ENCODE data around the gene PIEZO1.

DNA sequence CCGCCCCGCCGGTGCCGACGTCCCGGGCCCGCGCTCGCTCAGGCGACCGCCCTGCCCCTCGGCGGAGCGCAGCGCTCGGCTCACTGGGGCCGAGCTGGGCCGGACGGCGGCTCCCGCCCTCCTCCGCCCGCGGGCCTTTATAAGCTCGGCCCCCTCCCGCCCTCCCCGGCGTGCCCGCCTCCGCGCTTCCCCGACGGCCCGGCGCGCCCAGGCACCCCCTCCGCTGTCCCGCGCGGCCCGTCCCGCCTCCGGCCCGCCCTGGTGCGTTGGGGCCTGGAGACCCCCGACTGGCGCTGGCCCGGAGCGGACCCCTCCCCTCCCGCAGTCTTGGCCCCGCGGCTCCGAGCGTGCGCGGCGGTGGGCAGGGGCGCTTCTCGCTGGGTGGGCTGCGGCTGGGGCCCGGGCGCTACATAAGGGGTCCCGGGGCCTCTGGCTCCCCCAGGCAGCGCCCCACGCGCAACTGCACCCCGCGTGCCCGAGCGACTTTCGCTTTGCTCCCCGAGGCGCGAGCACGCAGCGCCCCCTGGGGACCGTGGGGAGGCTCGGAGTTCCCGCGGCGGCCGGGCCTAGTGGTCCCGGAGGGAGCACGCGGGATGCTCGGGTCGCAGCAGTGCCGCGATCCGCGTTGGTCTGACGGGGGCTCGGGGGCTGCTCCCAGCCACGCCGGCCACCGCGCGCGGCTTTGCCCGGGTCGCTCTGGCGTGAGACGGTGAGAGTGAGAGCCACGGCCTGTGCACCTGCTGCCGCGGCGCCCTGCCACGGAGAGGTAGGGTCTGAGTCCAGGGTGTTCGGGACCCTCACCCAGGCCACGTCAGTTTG, at the start of gene PIEZO1:
- TF ChIP-seq, protein P1, sequence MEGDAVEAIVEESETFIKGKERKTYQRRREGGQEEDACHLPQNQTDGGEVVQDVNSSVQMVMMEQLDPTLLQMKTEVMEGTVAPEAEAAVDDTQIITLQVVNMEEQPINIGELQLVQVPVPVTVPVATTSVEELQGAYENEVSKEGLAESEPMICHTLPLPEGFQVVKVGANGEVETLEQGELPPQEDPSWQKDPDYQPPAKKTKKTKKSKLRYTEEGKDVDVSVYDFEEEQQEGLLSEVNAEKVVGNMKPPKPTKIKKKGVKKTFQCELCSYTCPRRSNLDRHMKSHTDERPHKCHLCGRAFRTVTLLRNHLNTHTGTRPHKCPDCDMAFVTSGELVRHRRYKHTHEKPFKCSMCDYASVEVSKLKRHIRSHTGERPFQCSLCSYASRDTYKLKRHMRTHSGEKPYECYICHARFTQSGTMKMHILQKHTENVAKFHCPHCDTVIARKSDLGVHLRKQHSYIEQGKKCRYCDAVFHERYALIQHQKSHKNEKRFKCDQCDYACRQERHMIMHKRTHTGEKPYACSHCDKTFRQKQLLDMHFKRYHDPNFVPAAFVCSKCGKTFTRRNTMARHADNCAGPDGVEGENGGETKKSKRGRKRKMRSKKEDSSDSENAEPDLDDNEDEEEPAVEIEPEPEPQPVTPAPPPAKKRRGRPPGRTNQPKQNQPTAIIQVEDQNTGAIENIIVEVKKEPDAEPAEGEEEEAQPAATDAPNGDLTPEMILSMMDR (IDR thresholded peaks at IDR 0.05) = peak; percentile 84 to 94 (median 92)
- TF ChIP-seq POLR2A (IDR thresholded peaks at IDR 0.05) = peak; percentile 88

Data from right lobe of liver (tissue), 4 donors.